ENCODE measurements around the gene LGALS7.

Gene LGALS7

DNA sequence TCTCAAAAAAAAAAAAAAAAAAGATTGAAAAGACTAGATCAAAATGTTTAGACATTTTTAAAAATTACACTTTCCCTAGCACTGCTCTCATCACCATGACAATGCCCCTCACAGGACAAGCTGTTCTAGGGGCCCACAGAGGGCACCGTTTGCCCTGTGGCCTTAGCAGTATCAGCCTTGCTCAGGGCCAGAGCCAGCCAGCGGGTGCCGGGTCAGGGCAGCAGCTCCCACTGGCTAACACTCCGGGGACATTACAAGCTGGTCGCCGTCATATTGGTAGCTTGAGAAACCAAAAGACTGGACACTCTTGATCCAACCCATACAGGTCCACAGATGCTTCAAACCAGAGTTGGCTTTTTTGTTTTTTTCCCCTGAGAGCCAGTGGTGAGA is 47.0 kb downstream of the LGALS7 start:
- H3K27ac Mint-ChIP-seq: peak overlapping the region; percentile 67
- H3K36me3 Mint-ChIP-seq: peaks cover 42 to 54% of the 10 kb centered on the region in 2 donors
- no peaks in the 10 kb centered on the region for H3K27me3 Mint-ChIP-seq
- H3K4me3 Mint-ChIP-seq: no peak overlapping the region
- no peak for ATAC-seq (replicated peaks)
- no peaks in the 10 kb centered on the region for H3K9me3 Mint-ChIP-seq
- peaks cover 9 to 11% of the 10 kb centered on the region in 2 donors for H3K4me1 Mint-ChIP-seq
- no peak for DNase-seq

DNA sequence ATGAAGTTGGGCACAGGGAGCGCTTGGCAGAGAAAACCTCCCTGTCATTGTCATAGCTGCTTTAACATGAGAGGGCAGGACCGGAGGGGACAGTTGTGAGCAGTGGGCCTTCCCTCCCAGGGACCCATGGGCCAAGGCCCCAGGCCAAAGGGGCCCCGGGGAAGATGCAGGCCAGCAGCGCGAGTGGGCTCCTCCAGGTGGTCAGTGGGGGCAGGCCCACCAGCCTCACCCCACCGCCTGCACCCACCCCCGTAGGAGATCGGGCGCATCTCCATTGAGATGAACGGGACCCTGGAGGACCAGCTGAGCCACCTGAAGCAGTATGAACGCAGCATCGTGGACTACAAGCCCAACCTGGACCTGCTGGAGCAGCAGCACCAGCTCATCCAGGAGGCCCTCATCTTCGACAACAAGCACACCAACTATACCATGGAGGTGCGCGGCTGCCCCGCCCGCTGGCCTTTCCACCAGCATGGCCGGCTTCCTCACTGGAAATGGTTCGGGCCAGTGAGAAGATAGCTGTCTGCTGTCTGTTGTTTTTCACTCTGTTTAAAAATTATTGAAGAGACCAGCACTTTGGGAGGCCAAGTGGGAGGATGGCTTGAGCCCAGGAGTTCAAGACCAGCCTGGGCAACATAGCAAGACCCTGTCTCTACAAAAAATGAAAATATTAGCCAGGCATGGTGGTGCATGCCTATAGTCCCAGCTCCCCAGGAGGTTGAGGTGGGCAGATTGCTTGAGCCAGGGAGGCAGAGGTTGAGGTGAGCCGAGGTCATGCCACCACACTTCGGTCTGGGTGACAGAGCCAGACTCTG is 47.6 kb downstream of the LGALS7 start:
- DNase-seq (no peak), ATAC-seq (replicated peaks) (no peak)
- Mint-ChIP-seq H3K4me3 (no peak overlapping the region), H3K4me1 (peaks cover 9 to 13% of the 10 kb centered on the region in 2 donors), H3K27ac (peak overlapping the region; percentile 56), H3K9me3 (no peaks in the 10 kb centered on the region), H3K36me3 (peaks cover 42 to 54% of the 10 kb centered on the region in 2 donors), H3K27me3 (no peaks in the 10 kb centered on the region)

DNA sequence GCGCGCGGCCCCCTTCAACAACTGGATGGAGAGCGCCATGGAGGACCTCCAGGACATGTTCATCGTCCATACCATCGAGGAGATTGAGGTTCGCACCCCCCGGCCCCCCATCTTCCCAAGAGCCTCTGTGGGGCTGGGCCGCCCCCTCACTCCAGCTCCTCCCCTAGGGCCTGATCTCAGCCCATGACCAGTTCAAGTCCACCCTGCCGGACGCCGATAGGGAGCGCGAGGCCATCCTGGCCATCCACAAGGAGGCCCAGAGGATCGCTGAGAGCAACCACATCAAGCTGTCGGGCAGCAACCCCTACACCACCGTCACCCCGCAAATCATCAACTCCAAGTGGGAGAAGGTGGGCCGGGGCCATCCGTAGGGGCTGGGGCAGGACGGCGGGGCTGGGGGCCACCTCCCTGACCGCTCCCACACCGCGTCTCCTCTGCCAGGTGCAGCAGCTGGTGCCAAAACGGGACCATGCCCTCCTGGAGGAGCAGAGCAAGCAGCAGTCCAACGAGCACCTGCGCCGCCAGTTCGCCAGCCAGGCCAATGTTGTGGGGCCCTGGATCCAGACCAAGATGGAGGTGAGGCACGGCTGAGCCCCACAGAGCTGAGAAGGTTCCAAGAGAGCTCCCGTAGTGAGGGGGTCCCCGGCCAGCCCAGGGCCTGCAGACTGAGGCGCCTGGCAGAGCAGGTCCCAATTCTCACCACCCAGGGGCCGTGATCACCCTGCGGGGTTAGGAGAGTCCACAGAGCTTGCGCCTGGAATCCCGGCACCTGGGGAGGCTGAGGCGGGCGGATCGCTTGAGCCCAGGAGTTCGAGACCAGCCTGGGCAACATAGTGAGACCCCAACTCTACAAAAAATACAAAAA is 49.1 kb downstream of the LGALS7 start:
- H3K4me1 Mint-ChIP-seq: peaks cover 9 to 14% of the 10 kb centered on the region in 2 donors

DNA sequence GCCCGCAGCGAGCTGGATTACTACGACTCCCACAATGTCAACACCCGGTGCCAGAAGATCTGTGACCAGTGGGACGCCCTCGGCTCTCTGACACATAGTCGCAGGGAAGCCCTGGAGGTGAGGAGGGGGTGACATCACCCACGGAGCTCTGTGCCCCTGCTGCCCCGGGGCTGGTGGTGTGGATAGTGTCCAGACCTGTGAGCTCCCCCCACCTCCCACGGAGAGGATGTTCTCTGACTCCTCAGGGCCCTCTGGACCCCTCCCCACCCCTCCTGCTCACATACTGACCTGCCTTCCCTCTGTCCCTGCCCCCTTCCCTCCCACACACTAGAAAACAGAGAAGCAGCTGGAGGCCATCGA is 49.7 kb downstream of the LGALS7 start:
- Mint-ChIP-seq H3K27me3 (no peaks in the 10 kb centered on the region), H3K4me1 (peaks cover 9 to 14% of the 10 kb centered on the region in 2 donors), H3K36me3 (peaks cover 35 to 53% of the 10 kb centered on the region in 2 donors), H3K9me3 (no peaks in the 10 kb centered on the region), H3K27ac (peak overlapping the region; percentile 59), H3K4me3 (no peak overlapping the region)
- DNase-seq (no peak), ATAC-seq (replicated peaks) (no peak)

More for the DNA sequence above, 49.1 kb downstream of the LGALS7 start:
- peaks cover 38 to 54% of the 10 kb centered on the region in 2 donors for H3K36me3 Mint-ChIP-seq
- no peaks in the 10 kb centered on the region for H3K9me3 Mint-ChIP-seq
- no peak overlapping the region for H3K27ac Mint-ChIP-seq
- H3K4me3 Mint-ChIP-seq: no peak overlapping the region
- no peak for DNase-seq
- H3K27me3 Mint-ChIP-seq: no peaks in the 10 kb centered on the region
- ATAC-seq (replicated peaks): no peak

DNA sequence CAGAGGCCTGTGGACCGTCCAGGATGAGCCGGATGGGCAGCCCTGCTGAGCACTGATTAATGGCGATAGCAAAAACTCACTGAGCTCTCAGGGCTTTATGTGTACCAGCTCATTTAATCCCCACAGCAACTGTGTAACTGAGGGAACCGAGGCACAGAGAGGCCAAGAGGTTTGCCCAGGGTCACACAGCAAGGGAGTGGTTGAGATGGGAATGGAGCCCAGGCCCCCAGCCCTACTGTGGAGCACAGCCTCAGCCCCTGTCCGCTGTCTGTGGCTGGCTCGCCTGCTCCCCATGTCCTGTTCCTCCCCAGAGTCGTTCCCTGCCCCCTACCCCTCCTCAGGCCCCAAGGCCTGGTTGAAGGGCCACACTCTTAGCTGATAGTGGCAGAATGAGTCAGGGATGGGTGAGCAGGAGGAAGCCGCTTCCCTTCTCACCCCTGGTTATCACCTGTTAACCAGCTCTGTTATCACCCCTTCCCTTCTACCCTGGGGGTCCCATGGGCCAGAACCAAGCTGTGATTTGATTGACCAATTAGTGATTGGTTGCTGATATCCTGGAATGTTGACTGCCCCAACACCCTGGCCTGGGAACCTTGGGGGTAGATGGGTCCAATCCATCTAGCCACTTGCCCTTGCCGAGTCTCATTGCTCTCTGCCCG is 50.2 kb downstream of the LGALS7 start:
- DNase-seq (no peak), ATAC-seq (replicated peaks) (no peak)
- Mint-ChIP-seq H3K36me3 (peaks cover 33 to 51% of the 10 kb centered on the region in 2 donors), H3K9me3 (no peaks in the 10 kb centered on the region), H3K4me1 (peaks cover 8 to 14% of the 10 kb centered on the region in 2 donors), H3K27ac (peak overlapping the region; percentile 59), H3K27me3 (no peaks in the 10 kb centered on the region), H3K4me3 (no peak overlapping the region)

GRCh38 chr19:38721979-38722773 is 51.1 kb downstream of the LGALS7 start:
- peak overlapping the region; percentile 62 for H3K27ac Mint-ChIP-seq
- DNase-seq: no peak
- peaks cover 6 to 14% of the 10 kb centered on the region in 2 donors for H3K4me1 Mint-ChIP-seq
- H3K4me3 Mint-ChIP-seq: no peak overlapping the region
- no peaks in the 10 kb centered on the region for H3K9me3 Mint-ChIP-seq
- ATAC-seq (replicated peaks): no peak
- peaks cover 33 to 50% of the 10 kb centered on the region in 2 donors for H3K36me3 Mint-ChIP-seq
- no peaks in the 10 kb centered on the region for H3K27me3 Mint-ChIP-seq

GRCh38 chr19:38721496-38721895 is 51.8 kb downstream of the LGALS7 start:
- DNase-seq (no peak), ATAC-seq (replicated peaks) (no peak)
- Mint-ChIP-seq H3K4me1 (peaks cover 2 to 10% of the 10 kb centered on the region in 2 donors), H3K27ac (no peak overlapping the region), H3K27me3 (no peaks in the 10 kb centered on the region), H3K36me3 (peaks cover 35 to 49% of the 10 kb centered on the region in 2 donors), H3K9me3 (no peaks in the 10 kb centered on the region), H3K4me3 (no peak overlapping the region)

Measured in stimulated activated naive B cell treated with anti-CD40 and anti-IgM and Interleukin-4, amounts not matched to agents 10 μg/mL and 1 μg/mL and 100 μg/mL, for 72 hours (primary cell).